H1 (cell line): Measurements from ENCODE around the gene PLCL1. TPM values are rescaled to one million over a fixed set of nuclear protein-coding genes. Genes with fewer than 3 reads are reported as not detected.

ENCODE experiments used
- CTCF ChIA-PET: fragments of 300-600 bp; sonication (Branson Sonifier 250); formaldehyde crosslinking; loops from one replicate; lab custom pipeline; 2021; ENCODE audit not compliant: partially characterized antibody; lab: Charles Lee
- POLR2A ChIA-PET: fragments of 300-600 bp; sonication (Branson Sonifier 250); formaldehyde crosslinking; loops from one replicate; lab custom pipeline; 2021; ENCODE audit warnings: inconsistent platforms; ENCODE audit not compliant: partially characterized antibody; lab: Charles Lee
- DNase-seq, 2 experiments: peaks; one replicate each; pipeline versions ENCODE4 v3.0.0 to v3.0.0-alpha.2; 2010 to 2022; ENCODE audit warnings: low spot score in 2 of 2, low read depth in 1 of 2, mixed read lengths in 1 of 2
- FAIRE-seq: peaks from 2 replicates; lab custom pipeline; 2011; peaks lifted over from hg19 to GRCh38; lab: Jason Lieb, UNC
- H2AFZ ChIP-seq: 2 replicates; pipeline ENCODE4 v1.8.1; 2012; ENCODE audit warnings: low read length, inconsistent platforms
- H2AK5ac ChIP-seq: 2 replicates; pipeline ENCODE4 v1.6.1; 2013; ENCODE audit warnings: low read depth, low read length
- H2BK120ac ChIP-seq: replicated peaks from 2 replicates; pipeline ENCODE3; 2013; ENCODE audit warnings: low read depth, low read length, inconsistent platforms
- H2BK12ac ChIP-seq: 2 replicates; pipeline ENCODE4 v1.6.1; 2013; ENCODE audit warnings: low read depth, low read length
- H2BK15ac ChIP-seq: 2 replicates; pipeline ENCODE4 v1.6.1; 2013; ENCODE audit warnings: low read length
- H2BK20ac ChIP-seq: 2 replicates; pipeline ENCODE4 v1.6.1; 2013; ENCODE audit warnings: low read length
- H2BK5ac ChIP-seq: 2 replicates; pipeline ENCODE4 v1.6.1; 2013; ENCODE audit warnings: low read depth, low read length
- H3K14ac ChIP-seq: 2 replicates; pipeline ENCODE4 v1.6.1; 2013; ENCODE audit warnings: inconsistent platforms; ENCODE audit not compliant: insufficient read length
- H3K18ac ChIP-seq: 2 replicates; pipeline ENCODE4 v1.6.1; 2013; ENCODE audit warnings: low read length; ENCODE audit errors: extremely low read depth
- H3K23ac ChIP-seq: 2 replicates; pipeline ENCODE4 v1.6.1; 2013; ENCODE audit warnings: inconsistent platforms; ENCODE audit not compliant: insufficient read length
- H3K23me2 ChIP-seq: 2 replicates; pipeline ENCODE4 v1.6.1; 2013; ENCODE audit warnings: low read depth, low read length
- H3K27ac ChIP-seq: 2 replicates; pipeline ENCODE4 v1.6.1; 2011; ENCODE audit warnings: low read depth, low read length, inconsistent platforms
- H3K27me3 ChIP-seq, 4 experiments: replicated peaks in 1 of 4; 1 replicate in 1 of 4; 2 replicates in 3 of 4; pipeline versions ENCODE4 v1.6.1 to v1.8.1; 2011 to 2013; ENCODE audit warnings: low read length in 3 of 4, mild to moderate bottlenecking in 3 of 4, inconsistent platforms in 2 of 4, mixed read lengths in 2 of 4, moderate library complexity in 1 of 4; ENCODE audit not compliant: control insufficient read depth in 3 of 4, insufficient read depth in 3 of 4; ENCODE audit errors: extremely low read depth in 1 of 4
- H3K36me3 ChIP-seq, 4 experiments: 2 replicates each; pipeline versions ENCODE4 v1.6.1 to v1.8.1; 2011 to 2013; ENCODE audit warnings: mild to moderate bottlenecking in 4 of 4, low read length in 3 of 4, moderate library complexity in 2 of 4, control low read depth in 1 of 4, inconsistent platforms in 1 of 4; ENCODE audit not compliant: insufficient read depth in 4 of 4, control insufficient read depth in 2 of 4
- H3K4ac ChIP-seq: replicated peaks from 2 replicates; pipeline ENCODE3; 2013; ENCODE audit warnings: low read length, low read depth, mixed read lengths, inconsistent platforms; ENCODE audit not compliant: insufficient read length
- H3K4me1 ChIP-seq, 4 experiments: replicated peaks in 1 of 4; 1 replicate in 1 of 4; 2 replicates in 3 of 4; pipeline versions ENCODE4 v1.6.1 to v1.8.1; 2011 to 2013; ENCODE audit warnings: low read length in 3 of 4, inconsistent platforms in 2 of 4, mixed read lengths in 1 of 4; ENCODE audit not compliant: insufficient read depth in 4 of 4, control insufficient read depth in 3 of 4
- H3K4me2 ChIP-seq, 2 experiments: 2 replicates each; pipeline versions ENCODE4 v1.6.1 to v1.8.1; 2011 to 2013; ENCODE audit warnings: low read depth in 2 of 2, low read length in 2 of 2, control low read depth in 1 of 2, inconsistent platforms in 1 of 2, mild to moderate bottlenecking in 1 of 2; ENCODE audit not compliant: insufficient read depth in 1 of 2
- H3K4me3 ChIP-seq, 4 experiments: fragments of 200-600, 300-600 bp in 1 of 4; sonication (generic), shearing (Covaris generic), sonication (Bioruptor Twin) in 1 of 4; 2 replicates each; pipeline versions ENCODE4 v1.5.1 to v1.8.1; 2011 to 2016; ENCODE audit warnings: low read length in 4 of 4, low read depth in 3 of 4, control low read depth in 2 of 4, inconsistent platforms in 2 of 4, mild to moderate bottlenecking in 2 of 4, mixed read lengths in 1 of 4, moderate library complexity in 1 of 4; ENCODE audit not compliant: insufficient read depth in 2 of 4; ENCODE audit errors: extremely low read depth in 1 of 4
- H3K56ac ChIP-seq: replicated peaks from 2 replicates; pipeline ENCODE3; 2013; ENCODE audit warnings: low read depth, mild to moderate bottlenecking, mixed read lengths, low read length, inconsistent platforms; ENCODE audit not compliant: insufficient read length
- H3K79me1 ChIP-seq: 2 replicates; pipeline ENCODE4 v1.6.1; 2013; ENCODE audit warnings: low read depth, low read length, control low read depth
- H3K79me2 ChIP-seq, 2 experiments: 2 replicates each; pipeline versions ENCODE4 v1.6.1 to v1.8.1; 2012 to 2013; ENCODE audit warnings: low read length in 2 of 2, mild to moderate bottlenecking in 2 of 2, inconsistent platforms in 1 of 2; ENCODE audit not compliant: insufficient read depth in 2 of 2, control insufficient read depth in 1 of 2
- H3K9ac ChIP-seq, 4 experiments: replicated peaks in 1 of 4; 1 replicate in 1 of 4; 2 replicates in 3 of 4; pipeline versions ENCODE4 v1.6.1 to v1.8.1; 2011 to 2013; ENCODE audit warnings: low read depth in 3 of 4, low read length in 3 of 4, control low read depth in 2 of 4, mild to moderate bottlenecking in 2 of 4, moderate library complexity in 2 of 4, inconsistent platforms in 1 of 4; ENCODE audit errors: extremely low read depth in 1 of 4
- H3K9me3 ChIP-seq, 2 experiments: 2 replicates each; pipeline versions ENCODE4 v1.6.1 to v1.8.1; 2012 to 2013; ENCODE audit warnings: mild to moderate bottlenecking in 2 of 2, moderate library complexity in 2 of 2, control low read depth in 1 of 2, inconsistent platforms in 1 of 2, low read depth in 1 of 2, low read length in 1 of 2, mixed read lengths in 1 of 2; ENCODE audit not compliant: insufficient read depth in 2 of 2
- H4K20me1 ChIP-seq, 2 experiments: replicated peaks in 1 of 2; 2 replicates each; pipeline versions ENCODE3 to v1.8.1; 2011 to 2013; ENCODE audit warnings: inconsistent platforms in 2 of 2, low read length in 2 of 2, mild to moderate bottlenecking in 1 of 2; ENCODE audit not compliant: insufficient read depth in 2 of 2, control insufficient read depth in 1 of 2
- H4K5ac ChIP-seq: 2 replicates; pipeline ENCODE4 v1.6.1; 2013; ENCODE audit warnings: low read length, low read depth, mixed read lengths, inconsistent platforms; ENCODE audit not compliant: insufficient read length
- H4K8ac ChIP-seq: 2 replicates; pipeline ENCODE4 v1.8.0; 2013; ENCODE audit warnings: mild to moderate bottlenecking, moderate library complexity, low read length, inconsistent platforms; ENCODE audit not compliant: insufficient read depth; ENCODE audit errors: extremely low read depth
- H4K91ac ChIP-seq: replicated peaks from 2 replicates; pipeline ENCODE3; 2013; ENCODE audit warnings: low read length, mixed read lengths, inconsistent platforms; ENCODE audit not compliant: insufficient read length
- BCL11A ChIP-seq, 2 experiments: IDR thresholded peaks; one replicate each; pipeline ENCODE4 v1.6.1; 2011; ENCODE audit warnings: low read depth in 2 of 2, low read length in 2 of 2, mild to moderate bottlenecking in 2 of 2
- CHD2 ChIP-seq: IDR thresholded peaks from 2 replicates; pipeline ENCODE4 v1.6.1; 2012; ENCODE audit warnings: low read length, improper control_type of control experiment
- RNF2 ChIP-seq: fragments of 200-900, 300-1000 bp; sonication (generic); IDR thresholded peaks from 2 replicates; pipeline ENCODE4 v1.7.1; 2016; ENCODE audit warnings: borderline replicate concordance, low read depth, mild to moderate bottlenecking, antibody characterized with exemption, low read length; ENCODE audit not compliant: poor library complexity, severe bottlenecking; ENCODE audit errors: missing control alignments
- SAP30 ChIP-seq: fragments of 300-600 bp; sonication (generic); IDR thresholded peaks from 2 replicates; pipeline ENCODE4 v1.7.1; 2012; ENCODE audit warnings: low read length, moderate library complexity, mild to moderate bottlenecking, inconsistent platforms; ENCODE audit not compliant: insufficient read depth, insufficient replicate concordance
- polyA plus RNA-seq, 7 experiments: library from polyadenylated mRNA; depleted of rRNA in 3 of 7; stranded (reverse) in 5 of 7; unstranded in 2 of 7; fragments of >200 nt in 5 of 7; fragments of 200-250 nt in 2 of 7; gene quantifications; 1 replicate in 5 of 7; 2 replicates in 1 of 7; 4 replicates in 1 of 7; pipeline versions ENCODE4 v1.2.1 to v1.2.3, GENCODE V29; 2011 to 2013; ENCODE audit warnings: missing spikeins in 2 of 7, mixed read lengths in 2 of 7
- total RNA-seq: library from RNA; stranded (reverse); fragmentation: NEBNext Ultra II Directional; extraction: Animal tissue kit (Norgen Biotek cat#: 25700); gene quantifications from 2 replicates; pipeline ENCODE4 v1.2.1, GENCODE V29; 2021

PLCL1 gene
- total and polyA plus RNA-seq, 2 of the 8 experiments (the other 6 are each of a cell fraction or from before 2014, with no cell fraction given) = not detected

DNA sequence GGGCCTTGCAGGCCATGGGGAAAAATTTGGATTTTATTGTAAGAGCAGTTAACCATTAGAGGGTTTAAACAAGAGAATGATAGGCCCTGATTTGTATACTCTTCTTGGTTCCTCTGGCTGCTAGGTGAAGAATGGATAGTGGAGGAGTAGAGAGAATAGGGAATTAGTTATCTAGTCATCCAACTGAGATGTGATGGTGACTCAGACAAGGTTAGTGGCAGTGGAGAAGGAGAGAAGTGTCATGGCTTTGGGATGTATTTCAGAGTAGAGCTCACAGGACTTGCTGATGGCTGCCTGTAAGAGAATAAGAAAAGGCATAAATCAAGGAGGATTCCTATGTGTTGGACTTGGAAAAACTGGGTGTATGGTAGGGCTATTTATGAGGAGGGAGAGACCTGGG is 169.4 kb downstream of the PLCL1 start:
- DNase-seq = no peak
- no peak overlapping the region for H3K4me3 ChIP-seq
- H2BK20ac ChIP-seq = no peak overlapping the region
- CTCF ChIA-PET = interaction anchor here (1.5 kb wide), 2 partner anchors 10 to 154 kb away, joined by 3 read pairs; no protein-coding TSS in a partner anchor
- no peak overlapping the region for H2AFZ ChIP-seq
- no peaks in the 10 kb centered on the region for H3K79me2 ChIP-seq
- no peak overlapping the region for H3K14ac ChIP-seq
- H4K8ac ChIP-seq = no peak overlapping the region
- no peaks in the 10 kb centered on the region for H3K23me2 ChIP-seq
- H4K20me1 ChIP-seq = no peaks in the 10 kb centered on the region
- POLR2A ChIA-PET = no interaction called here
- H2BK120ac ChIP-seq = no peak overlapping the region
- H4K91ac ChIP-seq = no peak overlapping the region
- no peak overlapping the region for H2BK15ac ChIP-seq
- H4K5ac ChIP-seq = no peak overlapping the region
- no peak overlapping the region for H3K4me2 ChIP-seq
- H3K79me1 ChIP-seq = no peaks in the 10 kb centered on the region
- no peak overlapping the region for H3K9ac ChIP-seq
- no peaks in the 10 kb centered on the region for H3K36me3 ChIP-seq
- no peak overlapping the region for H3K4ac ChIP-seq
- no peaks in the 10 kb centered on the region for H3K27me3 ChIP-seq
- H2BK12ac ChIP-seq = no peak overlapping the region
- FAIRE-seq = no peak
- no peak overlapping the region for H2AK5ac ChIP-seq
- no peak overlapping the region for H3K23ac ChIP-seq
- H3K27ac ChIP-seq = no peak overlapping the region
- H3K9me3 ChIP-seq = no peaks in the 10 kb centered on the region
- H3K56ac ChIP-seq = no peak overlapping the region
- H2BK5ac ChIP-seq = no peak overlapping the region
- no peaks in the 10 kb centered on the region for H3K4me1 ChIP-seq
- no peak overlapping the region for H3K18ac ChIP-seq
- TF ChIP-seq CHD2 (no peak), SAP30 (no peak), BCL11A (IDR thresholded peaks at IDR 0.05; ENCODE audit: low read depth in 2 of 2, low read length in 2 of 2) (no peak), RNF2 (no peak)
